ENCODE results near the gene CAB39L.

The CAB39L gene

GRCh38 chr13:49455007-49455398, 11.1 kb upstream of the CAB39L start:
- no peaks in the 10 kb centered on the region for H3K4me1 ChIP-seq (ENCODE audit: insufficient read depth, low read length)
- H3K9ac ChIP-seq (ENCODE audit: low read depth, low read length): no peak overlapping the region
- no peaks in the 10 kb centered on the region for H3K9me3 ChIP-seq (ENCODE audit: insufficient read depth, low read depth, low read length)
- no peaks in the 10 kb centered on the region for H3K27me3 ChIP-seq (ENCODE audit: insufficient read depth, low read length)
- H3K4me3 ChIP-seq (ENCODE audit: low read length): no peak overlapping the region
- no peak overlapping the region for H3K27ac ChIP-seq (ENCODE audit: low read depth, low read length)
- no peaks in the 10 kb centered on the region for H3K36me3 ChIP-seq (ENCODE audit: insufficient read depth, low read length)

DNA sequence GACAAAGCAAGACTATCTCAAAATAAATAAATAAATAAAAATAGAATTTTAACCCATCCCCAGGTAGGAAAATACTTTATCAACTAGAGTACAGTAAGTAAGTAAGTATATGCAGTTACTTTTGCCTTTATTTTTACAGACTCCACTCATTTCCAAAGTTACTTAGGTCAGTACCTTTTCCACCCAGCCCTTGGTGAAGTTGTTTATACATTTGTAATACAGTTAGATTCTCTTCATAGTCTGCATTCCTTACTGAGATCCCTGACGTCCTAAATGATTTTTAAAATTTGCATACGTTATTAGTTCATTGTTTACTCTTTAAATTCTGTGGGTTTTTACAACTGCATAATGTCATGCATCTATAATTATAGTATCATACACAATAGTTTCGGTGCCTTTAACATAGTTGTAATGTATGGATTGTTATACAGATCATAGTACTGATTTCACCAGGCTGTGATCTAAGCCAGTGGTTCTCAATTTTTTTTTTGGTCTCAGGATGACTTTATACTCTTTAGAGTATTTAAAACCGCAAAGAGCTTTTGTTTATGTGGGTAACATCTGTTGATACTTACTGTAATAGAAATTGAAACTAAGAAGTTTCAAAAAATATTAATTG, 10.6 kb upstream of the CAB39L start:
- 90% methylated on average over 2 of the region's 4 CpGs for WGBS
- no peak overlapping the region for H3K27ac ChIP-seq (ENCODE audit: low read depth, low read length)
- H3K9me3 ChIP-seq (ENCODE audit: insufficient read depth, low read depth, low read length): no peaks in the 10 kb centered on the region
- H3K36me3 ChIP-seq (ENCODE audit: insufficient read depth, low read length): no peaks in the 10 kb centered on the region
- no peak overlapping the region for H3K4me3 ChIP-seq (ENCODE audit: low read length)
- no peak overlapping the region for H3K9ac ChIP-seq (ENCODE audit: low read depth, low read length)
- no peaks in the 10 kb centered on the region for H3K27me3 ChIP-seq (ENCODE audit: insufficient read depth, low read length)
- no peaks in the 10 kb centered on the region for H3K4me1 ChIP-seq (ENCODE audit: insufficient read depth, low read length)

DNA sequence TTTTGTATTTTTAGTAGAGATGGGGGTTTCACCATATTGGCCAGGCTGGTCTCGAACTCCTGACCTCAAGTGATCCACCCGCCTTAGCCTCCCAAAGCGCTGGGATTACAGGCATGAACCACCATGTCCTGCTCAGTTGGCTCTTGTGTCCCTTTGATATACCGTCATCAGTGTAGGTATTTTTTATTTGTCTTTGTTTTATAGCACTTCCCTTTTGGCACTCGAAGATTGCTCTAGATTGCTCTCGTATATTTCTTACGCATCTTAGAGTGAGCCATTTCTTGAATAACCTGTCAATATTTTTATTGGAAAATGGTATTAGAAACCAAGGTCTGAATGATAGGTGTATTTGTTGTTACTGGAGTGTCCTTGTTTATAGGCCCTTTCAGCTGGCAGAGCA, 9.6 kb upstream of the CAB39L start:
- H3K27me3 ChIP-seq (ENCODE audit: insufficient read depth, low read length): no peaks in the 10 kb centered on the region
- no peaks in the 10 kb centered on the region for H3K36me3 ChIP-seq (ENCODE audit: insufficient read depth, low read length)
- 97% methylated on average over 7 of the region's 7 CpGs for WGBS
- H3K9me3 ChIP-seq (ENCODE audit: insufficient read depth, low read depth, low read length): no peaks in the 10 kb centered on the region
- H3K9ac ChIP-seq (ENCODE audit: low read depth, low read length): no peak overlapping the region
- no peaks in the 10 kb centered on the region for H3K4me1 ChIP-seq (ENCODE audit: insufficient read depth, low read length)
- H3K27ac ChIP-seq (ENCODE audit: low read depth, low read length): no peak overlapping the region
- H3K4me3 ChIP-seq (ENCODE audit: low read length): no peak overlapping the region

DNA sequence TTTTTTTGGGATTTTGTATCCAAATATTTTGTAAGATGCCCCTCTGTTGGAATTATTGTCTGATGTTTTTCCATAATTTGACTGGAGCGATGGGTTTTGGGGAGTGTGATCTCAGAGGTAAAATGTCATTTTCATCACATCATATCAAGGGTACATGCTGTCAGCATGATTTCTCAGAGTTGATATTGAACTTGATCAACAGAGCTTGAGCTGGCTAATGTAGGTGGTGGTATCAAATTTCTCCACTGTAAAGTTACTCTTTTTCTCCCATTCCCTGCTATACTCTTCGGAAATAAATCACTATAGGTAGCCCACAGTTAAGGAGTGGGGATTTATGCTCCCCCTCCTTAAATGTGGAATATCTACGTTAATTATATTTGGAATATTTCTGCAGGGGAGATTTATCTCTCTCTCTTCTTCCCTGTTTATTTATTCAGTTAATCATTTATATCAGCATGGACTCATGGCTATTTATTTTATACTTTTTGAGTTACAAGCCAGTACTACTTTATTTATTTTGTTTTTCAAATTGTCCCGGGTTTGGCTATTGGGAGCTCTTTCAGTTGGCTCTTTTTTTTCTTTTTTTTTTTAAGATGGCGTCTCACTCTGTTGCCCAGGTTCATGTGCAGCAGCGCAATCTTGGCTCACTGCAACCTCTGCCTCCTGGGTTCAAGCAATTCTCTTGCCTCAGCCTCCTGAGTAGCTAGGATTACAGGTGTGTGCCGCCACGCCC, 9.0 kb upstream of the CAB39L start:
- Histone ChIP-seq H3K4me1 (ENCODE audit: insufficient read depth, low read length) (no peaks in the 10 kb centered on the region), H3K27ac (ENCODE audit: low read depth, low read length) (no peak overlapping the region), H3K36me3 (ENCODE audit: insufficient read depth, low read length) (no peaks in the 10 kb centered on the region), H3K4me3 (ENCODE audit: low read length) (no peak overlapping the region), H3K27me3 (ENCODE audit: insufficient read depth, low read length) (no peaks in the 10 kb centered on the region), H3K9ac (ENCODE audit: low read depth, low read length) (no peak overlapping the region), H3K9me3 (ENCODE audit: insufficient read depth, low read depth, low read length) (no peaks in the 10 kb centered on the region)
- 97% methylated on average over 6 of the region's 8 CpGs for WGBS

DNA sequence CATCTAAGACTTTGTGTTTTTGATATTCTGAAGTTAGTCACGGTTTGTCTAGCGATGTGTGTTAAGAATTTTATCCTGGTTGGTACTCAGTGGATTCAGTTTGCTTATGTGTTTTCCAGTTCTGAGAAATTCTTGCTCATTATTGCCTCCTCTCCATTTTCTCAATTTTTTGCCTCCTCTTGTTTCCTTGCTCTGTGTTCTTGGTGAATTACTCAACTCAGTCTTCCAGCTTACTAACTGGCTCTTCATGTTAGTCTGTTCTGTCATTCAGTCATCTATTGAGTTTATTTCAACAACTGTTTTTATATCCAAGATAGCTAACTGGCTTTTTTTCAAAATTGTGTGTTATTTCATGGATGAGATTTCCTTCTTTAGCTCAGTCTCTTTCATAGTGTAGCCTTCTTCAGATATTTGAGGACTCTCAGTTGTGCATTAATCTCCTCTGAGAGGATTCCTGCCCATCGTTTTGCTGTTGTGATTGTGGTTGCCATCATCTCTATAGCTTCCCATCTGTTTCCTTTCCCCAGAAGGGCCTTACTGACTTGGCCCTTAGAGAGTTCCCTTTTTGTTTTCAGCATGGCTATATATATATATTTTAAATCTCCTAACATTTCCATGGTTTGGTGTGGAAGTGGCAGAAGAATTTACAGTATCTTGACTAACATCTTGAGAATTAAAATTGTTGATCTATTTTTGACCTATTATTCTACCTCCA, 6.4 kb upstream of the CAB39L start:
- Histone ChIP-seq H3K27ac (ENCODE audit: low read depth, low read length) (no peak overlapping the region), H3K27me3 (ENCODE audit: insufficient read depth, low read length) (no peaks in the 10 kb centered on the region), H3K9ac (ENCODE audit: low read depth, low read length) (no peak overlapping the region), H3K4me3 (ENCODE audit: low read length) (no peak overlapping the region), H3K4me1 (ENCODE audit: insufficient read depth, low read length) (no peaks in the 10 kb centered on the region), H3K36me3 (ENCODE audit: insufficient read depth, low read length) (no peaks in the 10 kb centered on the region), H3K9me3 (ENCODE audit: insufficient read depth, low read depth, low read length) (no peaks in the 10 kb centered on the region)
- 87% methylated on average over 3 of the region's 3 CpGs for WGBS

DNA sequence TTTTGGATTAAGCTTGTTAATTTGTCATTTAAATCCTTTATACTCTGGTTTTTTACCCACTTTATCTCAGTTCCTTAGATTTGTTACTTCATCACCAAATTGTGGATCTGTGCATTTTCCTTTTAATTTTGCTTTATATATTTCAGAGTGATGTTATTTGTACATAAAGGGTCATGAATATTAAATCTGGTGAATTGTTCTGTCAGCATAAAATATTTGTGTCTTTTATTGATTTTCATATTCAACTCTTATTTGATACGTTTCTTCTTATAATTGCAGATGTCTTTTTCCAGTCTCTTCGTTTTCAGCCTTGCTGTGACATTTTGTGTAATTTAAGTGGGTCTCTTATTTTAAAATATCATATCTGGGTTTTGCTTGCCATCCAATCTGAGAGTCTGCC, 4.9 kb upstream of the CAB39L start:
- H3K9me3 ChIP-seq (ENCODE audit: insufficient read depth, low read depth, low read length): no peaks in the 10 kb centered on the region
- no peaks in the 10 kb centered on the region for H3K36me3 ChIP-seq (ENCODE audit: insufficient read depth, low read length)
- no peak overlapping the region for H3K9ac ChIP-seq (ENCODE audit: low read depth, low read length)
- no peaks in the 10 kb centered on the region for H3K27me3 ChIP-seq (ENCODE audit: insufficient read depth, low read length)
- no peak overlapping the region for H3K4me3 ChIP-seq (ENCODE audit: low read length)
- H3K27ac ChIP-seq (ENCODE audit: low read depth, low read length): no peak overlapping the region
- H3K4me1 ChIP-seq (ENCODE audit: insufficient read depth, low read length): no peaks in the 10 kb centered on the region
- WGBS: 92% methylated on average over 2 of the region's 2 CpGs

GRCh38 chr13:49446473-49446872, 2.6 kb upstream of the CAB39L start:
- no peak overlapping the region for H3K9ac ChIP-seq (ENCODE audit: low read depth, low read length)
- H3K36me3 ChIP-seq (ENCODE audit: insufficient read depth, low read length): no peaks in the 10 kb centered on the region
- 0 out of 2 replicates have a peak, but pooled peaks cover 3% of the 10 kb centered on the region for H3K4me1 ChIP-seq (ENCODE audit: insufficient read depth, low read length)
- no peaks in the 10 kb centered on the region for H3K27me3 ChIP-seq (ENCODE audit: insufficient read depth, low read length)
- no peak overlapping the region for H3K27ac ChIP-seq (ENCODE audit: low read depth, low read length)
- no peaks in the 10 kb centered on the region for H3K9me3 ChIP-seq (ENCODE audit: insufficient read depth, low read depth, low read length)
- no peak overlapping the region for H3K4me3 ChIP-seq (ENCODE audit: low read length)

- H3K27ac ChIP-seq (ENCODE audit: low read depth, low read length): peak overlapping the region; percentile 72
- H3K4me1 ChIP-seq (ENCODE audit: insufficient read depth, low read length): 0 out of 2 replicates have a peak, but pooled peaks cover 3% of the 10 kb centered on the region
- H3K36me3 ChIP-seq (ENCODE audit: insufficient read depth, low read length): no peaks in the 10 kb centered on the region
- H3K9me3 ChIP-seq (ENCODE audit: insufficient read depth, low read depth, low read length): no peaks in the 10 kb centered on the region
- 7% methylated on average over 29 of the region's 29 CpGs for WGBS
- H3K27me3 ChIP-seq (ENCODE audit: insufficient read depth, low read length): no peaks in the 10 kb centered on the region
- peak overlapping the region; percentile 60 for H3K9ac ChIP-seq (ENCODE audit: low read depth, low read length)
- H3K4me3 ChIP-seq (ENCODE audit: low read length): peak overlapping the region; percentile 80
Observed at GRCh38 chr13:49444524-49445395, 896 bp upstream of the CAB39L start.

DNA sequence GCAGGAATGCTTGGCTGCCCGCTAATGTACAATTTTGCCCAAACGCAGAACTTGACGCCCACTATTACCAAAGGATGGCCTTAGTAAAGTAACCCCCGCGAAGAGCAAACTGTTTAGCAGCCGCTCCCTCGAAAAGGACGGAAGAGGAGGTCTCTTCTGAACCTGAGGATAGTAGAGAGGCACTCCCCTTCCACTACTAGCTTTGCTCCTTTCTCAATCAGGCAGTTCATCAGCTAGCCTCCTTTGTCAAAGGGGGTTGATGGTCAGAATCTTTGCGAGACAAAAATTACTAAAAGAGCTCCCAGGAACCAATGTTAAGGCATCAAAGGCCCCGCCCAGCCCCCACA, 534 bp downstream of the CAB39L start:
- H3K27ac ChIP-seq (ENCODE audit: low read depth, low read length): peak overlapping the region; percentile 76
- H3K27me3 ChIP-seq (ENCODE audit: insufficient read depth, low read length): no peaks in the 10 kb centered on the region
- peak overlapping the region; percentile 80 for H3K4me3 ChIP-seq (ENCODE audit: low read length)
- H3K9me3 ChIP-seq (ENCODE audit: insufficient read depth, low read depth, low read length): no peaks in the 10 kb centered on the region
- WGBS: 18% methylated on average over 10 of the region's 10 CpGs
- H3K4me1 ChIP-seq (ENCODE audit: insufficient read depth, low read length): 0 out of 2 replicates have a peak, but pooled peaks cover 3% of the 10 kb centered on the region
- peak overlapping the region; percentile 92 for H3K9ac ChIP-seq (ENCODE audit: low read depth, low read length)
- H3K36me3 ChIP-seq (ENCODE audit: insufficient read depth, low read length): no peaks in the 10 kb centered on the region

DNA sequence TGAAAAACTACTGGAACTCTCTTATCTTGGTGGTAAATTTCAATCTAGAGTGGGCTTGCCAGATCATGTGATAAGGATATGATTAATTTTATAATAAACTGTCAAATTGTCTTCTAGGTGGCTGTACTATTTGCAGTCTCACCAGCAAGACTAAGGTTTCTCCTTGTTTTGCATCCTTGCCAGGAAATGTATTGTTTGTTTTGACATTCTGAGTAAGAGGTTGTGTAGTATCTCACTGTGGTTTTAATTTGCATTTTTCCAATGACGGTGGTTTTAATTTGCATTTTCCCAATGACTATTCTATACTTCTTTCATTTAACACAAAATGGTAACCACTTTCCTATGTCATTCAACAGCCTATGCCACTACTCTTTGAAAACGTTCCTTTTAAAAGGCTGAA, 2.0 kb downstream of the CAB39L start:
- Histone ChIP-seq H3K27me3 (ENCODE audit: insufficient read depth, low read length) (no peaks in the 10 kb centered on the region), H3K27ac (ENCODE audit: low read depth, low read length) (no peak overlapping the region), H3K9me3 (ENCODE audit: insufficient read depth, low read depth, low read length) (no peaks in the 10 kb centered on the region), H3K36me3 (ENCODE audit: insufficient read depth, low read length) (no peaks in the 10 kb centered on the region), H3K4me1 (ENCODE audit: insufficient read depth, low read length) (0 out of 2 replicates have a peak, but pooled peaks cover 3% of the 10 kb centered on the region), H3K9ac (ENCODE audit: low read depth, low read length) (no peak overlapping the region), H3K4me3 (ENCODE audit: low read length) (no peak overlapping the region)
- WGBS: 93% methylated on average over 1 of the region's 2 CpGs

DNA sequence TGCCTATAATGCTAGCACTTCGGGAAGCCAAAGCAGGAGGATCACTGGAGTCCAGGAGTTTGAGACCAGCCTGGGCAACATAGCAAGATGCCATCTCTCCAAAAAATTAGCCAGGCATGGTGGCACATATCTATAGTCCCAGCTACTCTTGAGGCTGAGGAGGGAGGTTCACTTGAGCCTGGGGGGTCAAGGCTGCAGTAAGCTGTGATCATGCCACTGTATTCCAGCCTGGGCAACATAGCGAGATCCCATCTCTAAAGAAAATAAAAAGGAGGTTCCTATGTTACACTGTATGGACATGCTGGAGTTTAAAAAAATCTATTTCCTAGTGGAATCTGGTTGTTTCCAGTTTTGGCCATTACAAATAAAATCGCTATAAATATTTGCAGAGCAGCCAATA, 2.6 kb downstream of the CAB39L start:
- Histone ChIP-seq H3K4me1 (ENCODE audit: insufficient read depth, low read length) (0 out of 2 replicates have a peak, but pooled peaks cover 3% of the 10 kb centered on the region), H3K9me3 (ENCODE audit: insufficient read depth, low read depth, low read length) (no peaks in the 10 kb centered on the region), H3K27me3 (ENCODE audit: insufficient read depth, low read length) (no peaks in the 10 kb centered on the region), H3K27ac (ENCODE audit: low read depth, low read length) (no peak overlapping the region), H3K9ac (ENCODE audit: low read depth, low read length) (no peak overlapping the region), H3K36me3 (ENCODE audit: insufficient read depth, low read length) (no peaks in the 10 kb centered on the region), H3K4me3 (ENCODE audit: low read length) (no peak overlapping the region)
- 97% methylated on average over 3 of the region's 3 CpGs for WGBS

Measured in HUES64 (cell line).